ENCODE results near the gene KIF5B.

KIF5B gene

GRCh38 chr10:31961277-31962074 lies 94.7 kb downstream of the KIF5B start:
- peak; percentile 16 for DNase-seq (ENCODE audit: low spot score)

GRCh38 chr10:31959461-31960173 lies 96.6 kb downstream of the KIF5B start:
- DNase-seq (ENCODE audit: low spot score), result no peak

Data from cerebellar cortex (tissue), 1 donor.